SH-SY5Y (cell line): ENCODE measurements around the gene KCTD20.

Experiments
- GATA2 ChIP-seq: IDR thresholded peaks from 2 replicates; pipeline ENCODE4 v1.6.1; 2011; ENCODE audit warnings: mild to moderate bottlenecking, low read depth, low read length
- GATA3 ChIP-seq: IDR thresholded peaks from 2 replicates; pipeline ENCODE4 v1.6.1; 2011; ENCODE audit warnings: low read depth, mild to moderate bottlenecking, low read length, moderate library complexity

GRCh38 chr6:36495086-36495485 lies 52.3 kb downstream of the KCTD20 start:
- TF ChIP-seq GATA2 (no peak), GATA3 (no peak)
